ENCODE results near the gene NDE1.

GRCh38 chr16:15764112-15764511, 114.1 kb downstream of the NDE1 start:
- TF ChIP-seq, protein P1, sequence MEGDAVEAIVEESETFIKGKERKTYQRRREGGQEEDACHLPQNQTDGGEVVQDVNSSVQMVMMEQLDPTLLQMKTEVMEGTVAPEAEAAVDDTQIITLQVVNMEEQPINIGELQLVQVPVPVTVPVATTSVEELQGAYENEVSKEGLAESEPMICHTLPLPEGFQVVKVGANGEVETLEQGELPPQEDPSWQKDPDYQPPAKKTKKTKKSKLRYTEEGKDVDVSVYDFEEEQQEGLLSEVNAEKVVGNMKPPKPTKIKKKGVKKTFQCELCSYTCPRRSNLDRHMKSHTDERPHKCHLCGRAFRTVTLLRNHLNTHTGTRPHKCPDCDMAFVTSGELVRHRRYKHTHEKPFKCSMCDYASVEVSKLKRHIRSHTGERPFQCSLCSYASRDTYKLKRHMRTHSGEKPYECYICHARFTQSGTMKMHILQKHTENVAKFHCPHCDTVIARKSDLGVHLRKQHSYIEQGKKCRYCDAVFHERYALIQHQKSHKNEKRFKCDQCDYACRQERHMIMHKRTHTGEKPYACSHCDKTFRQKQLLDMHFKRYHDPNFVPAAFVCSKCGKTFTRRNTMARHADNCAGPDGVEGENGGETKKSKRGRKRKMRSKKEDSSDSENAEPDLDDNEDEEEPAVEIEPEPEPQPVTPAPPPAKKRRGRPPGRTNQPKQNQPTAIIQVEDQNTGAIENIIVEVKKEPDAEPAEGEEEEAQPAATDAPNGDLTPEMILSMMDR (IDR thresholded peaks at IDR 0.05), result no peak
- no peak for TF ChIP-seq POLR2A (IDR thresholded peaks at IDR 0.05)
